PFSK-1 (cell line): ENCODE data around the gene SMCO1.

Source experiments
- SIN3A ChIP-seq: IDR thresholded peaks from 2 replicates; pipeline ENCODE4 v1.6.1; 2012; ENCODE audit warnings: mild to moderate bottlenecking, low read length, moderate library complexity, borderline replicate concordance; ENCODE audit not compliant: insufficient read depth
- TAF1 ChIP-seq: IDR thresholded peaks from 2 replicates; pipeline ENCODE4 v1.6.1; 2012; ENCODE audit warnings: low read length, control low read depth, borderline replicate concordance; ENCODE audit not compliant: insufficient read depth

DNA sequence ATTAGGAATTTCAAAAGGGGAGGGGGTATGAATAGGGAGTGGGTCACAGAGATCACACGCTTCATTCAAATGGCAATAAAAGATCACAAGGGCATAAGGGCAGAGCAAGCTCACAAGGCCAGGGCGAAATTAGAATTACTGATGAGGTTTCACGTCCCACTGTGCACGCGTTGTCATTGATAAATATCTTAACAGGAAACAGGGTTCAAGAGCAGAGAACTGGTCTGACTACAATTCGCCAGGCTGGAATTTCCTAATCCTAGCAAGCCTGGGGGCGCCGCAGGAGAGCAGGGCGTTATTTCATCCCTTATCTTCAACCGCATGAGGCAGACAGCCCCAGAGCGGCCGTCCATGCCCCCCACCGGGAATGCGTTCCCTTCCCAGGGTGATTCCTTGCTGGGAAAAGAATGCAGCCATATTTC, 18.1 kb upstream of the SMCO1 start:
- TF ChIP-seq TAF1 (no peak), SIN3A (no peak)
